Middle frontal gyrus (tissue), 1 donor: Measurements from ENCODE around the gene SASH1.
"Not testable (repeated sequence)": the region's sequence is repeated elsewhere in the genome, so short reads cannot be mapped to it uniquely, and the experiment has no call there.

Experiments used
- DNase-seq: peaks from one replicate; pipeline ENCODE4 v3.0.0-alpha.2; 2015; ENCODE audit warnings: low spot score; ENCODE audit errors: extremely low spot score

SASH1 gene

GRCh38 chr6:148328876-148329555, 13.6 kb upstream of the SASH1 start:
- no peak for DNase-seq

- DNase-seq, result no peak
Measured at GRCh38 chr6:148329596-148330381, 12.8 kb upstream of the SASH1 start.

- DNase-seq, result no peak
Measured at GRCh38 chr6:148332088-148332487, 10.6 kb upstream of the SASH1 start.

GRCh38 chr6:148336901-148337300, 5.7 kb upstream of the SASH1 start:
- no peak for DNase-seq

- no peak for DNase-seq
Measured at GRCh38 chr6:148339766-148340165, 2.9 kb upstream of the SASH1 start.

- no peak for DNase-seq
Measured at GRCh38 chr6:148340586-148341297, 1.9 kb upstream of the SASH1 start.

- no peak for DNase-seq
Measured at GRCh38 chr6:148342100-148342349, 613 bp upstream of the SASH1 start.

- DNase-seq, result no peak
Measured at GRCh38 chr6:148343047-148343782, 577 bp downstream of the SASH1 start.

GRCh38 chr6:148345176-148345575, 2.5 kb downstream of the SASH1 start:
- DNase-seq, result no peak

- DNase-seq, result no peak
Measured at GRCh38 chr6:148345578-148345977, 2.9 kb downstream of the SASH1 start.

- DNase-seq, result no peak
Measured at GRCh38 chr6:148346681-148347440, 4.2 kb downstream of the SASH1 start.

GRCh38 chr6:148347441-148348054, 4.9 kb downstream of the SASH1 start:
- DNase-seq, result no peak

GRCh38 chr6:148348335-148348734, 5.7 kb downstream of the SASH1 start:
- DNase-seq, result no peak

GRCh38 chr6:148348778-148349177, 6.1 kb downstream of the SASH1 start:
- DNase-seq, result no peak

- no peak for DNase-seq
Measured at GRCh38 chr6:148349466-148349865, 6.8 kb downstream of the SASH1 start.

GRCh38 chr6:148351309-148351708, 8.7 kb downstream of the SASH1 start:
- DNase-seq, result no peak

GRCh38 chr6:148352421-148352820, 9.8 kb downstream of the SASH1 start:
- DNase-seq, result not testable (repeated sequence)

- no peak for DNase-seq
Measured at GRCh38 chr6:148358196-148358785, 15.7 kb downstream of the SASH1 start.

GRCh38 chr6:148359228-148359627, 16.6 kb downstream of the SASH1 start:
- no peak for DNase-seq
